Epidermal melanocyte (primary cell): ENCODE data around the gene LRRC28.

Experiments
- DNase-seq: peaks from one replicate; pipeline ENCODE4 v3.0.0; 2011; ENCODE audit warnings: low spot score; ENCODE audit not compliant: insufficient read length

LRRC28 gene

GRCh38 chr15:99305761-99306505 lies 54.7 kb downstream of the LRRC28 start:
- no peak for DNase-seq

GRCh38 chr15:99306694-99307338 lies 55.5 kb downstream of the LRRC28 start:
- no peak for DNase-seq

DNA sequence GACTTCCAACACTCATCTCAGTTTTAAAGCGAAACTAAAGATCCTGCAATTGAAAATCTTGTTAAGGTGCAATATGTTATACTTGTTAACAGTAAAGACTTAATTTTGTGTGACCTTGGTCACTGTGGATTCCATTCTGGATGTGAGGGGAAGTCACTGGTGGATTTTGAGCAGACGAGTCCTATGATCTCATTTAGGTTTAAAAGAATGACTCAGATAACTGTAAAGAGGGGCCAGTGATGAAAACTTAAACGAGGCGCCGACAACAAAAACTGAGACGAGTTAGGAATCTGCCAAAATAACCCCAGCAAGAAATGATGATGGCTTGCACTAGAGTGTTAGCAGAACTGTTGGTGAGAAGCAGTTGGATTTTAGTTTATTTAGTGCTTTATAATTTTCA lies 56.5 kb downstream of the LRRC28 start:
- no peak for DNase-seq

GRCh38 chr15:99310745-99311144 lies 59.5 kb downstream of the LRRC28 start:
- no peak for DNase-seq

DNA sequence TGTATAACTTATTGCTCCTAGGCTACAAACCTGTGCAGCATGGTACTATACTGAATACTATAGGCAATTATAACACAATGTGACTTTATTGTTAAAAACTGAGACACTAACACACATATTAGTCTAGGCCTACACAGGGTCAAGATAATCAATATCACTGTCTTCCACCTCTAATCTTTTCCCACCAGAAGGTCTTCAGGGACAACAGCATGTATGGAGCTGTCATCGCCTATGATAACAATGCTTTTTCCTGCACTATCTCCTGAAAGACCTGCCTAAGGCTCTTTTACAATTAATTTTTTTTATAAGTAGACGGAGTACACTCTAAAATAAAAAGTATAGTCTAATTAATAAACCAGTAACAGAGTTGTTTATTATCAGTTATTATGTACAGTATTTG lies 60.9 kb downstream of the LRRC28 start:
- no peak for DNase-seq

DNA sequence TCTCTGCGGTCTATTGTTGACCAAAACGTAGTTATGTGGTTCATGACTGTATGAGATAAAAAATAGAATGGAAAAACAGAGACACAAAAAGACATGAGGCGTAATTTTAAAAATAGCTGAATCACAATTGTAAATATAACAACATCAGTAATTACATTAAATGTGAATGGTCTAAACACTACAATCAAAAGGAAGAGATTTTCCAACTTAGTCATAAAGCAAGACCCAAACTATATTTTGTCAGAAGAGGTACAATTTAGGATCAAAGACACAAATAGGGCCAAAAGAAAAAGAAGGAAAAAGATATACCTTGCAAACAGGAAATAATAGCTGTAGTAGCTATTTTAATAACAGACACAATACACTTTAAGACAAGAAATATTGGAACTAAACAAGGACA lies 61.5 kb downstream of the LRRC28 start:
- DNase-seq: no peak

DNA sequence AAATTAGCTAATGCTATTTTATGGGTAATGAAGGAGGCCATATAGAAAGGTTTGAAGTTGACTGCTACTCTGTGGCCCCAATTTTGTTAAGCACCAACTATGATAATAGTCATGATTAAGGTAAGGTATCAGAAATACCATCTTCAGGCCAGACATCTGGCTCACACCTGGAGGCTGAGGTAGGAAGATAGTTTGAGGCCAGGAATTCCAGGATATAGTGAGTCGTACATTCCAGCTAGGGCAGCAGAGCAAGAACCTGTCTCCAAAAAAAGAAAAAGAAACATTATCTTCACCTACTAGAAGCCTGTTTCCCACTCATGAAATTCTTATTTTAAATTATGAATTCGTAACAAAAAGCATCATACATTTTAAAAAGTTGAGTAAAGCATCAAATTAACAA lies 64.4 kb downstream of the LRRC28 start:
- no peak for DNase-seq

- no peak for DNase-seq
Measured at GRCh38 chr15:99320374-99321215, 69.3 kb downstream of the LRRC28 start.

- DNase-seq: no peak
Measured at GRCh38 chr15:99321468-99321867, 70.2 kb downstream of the LRRC28 start.

DNA sequence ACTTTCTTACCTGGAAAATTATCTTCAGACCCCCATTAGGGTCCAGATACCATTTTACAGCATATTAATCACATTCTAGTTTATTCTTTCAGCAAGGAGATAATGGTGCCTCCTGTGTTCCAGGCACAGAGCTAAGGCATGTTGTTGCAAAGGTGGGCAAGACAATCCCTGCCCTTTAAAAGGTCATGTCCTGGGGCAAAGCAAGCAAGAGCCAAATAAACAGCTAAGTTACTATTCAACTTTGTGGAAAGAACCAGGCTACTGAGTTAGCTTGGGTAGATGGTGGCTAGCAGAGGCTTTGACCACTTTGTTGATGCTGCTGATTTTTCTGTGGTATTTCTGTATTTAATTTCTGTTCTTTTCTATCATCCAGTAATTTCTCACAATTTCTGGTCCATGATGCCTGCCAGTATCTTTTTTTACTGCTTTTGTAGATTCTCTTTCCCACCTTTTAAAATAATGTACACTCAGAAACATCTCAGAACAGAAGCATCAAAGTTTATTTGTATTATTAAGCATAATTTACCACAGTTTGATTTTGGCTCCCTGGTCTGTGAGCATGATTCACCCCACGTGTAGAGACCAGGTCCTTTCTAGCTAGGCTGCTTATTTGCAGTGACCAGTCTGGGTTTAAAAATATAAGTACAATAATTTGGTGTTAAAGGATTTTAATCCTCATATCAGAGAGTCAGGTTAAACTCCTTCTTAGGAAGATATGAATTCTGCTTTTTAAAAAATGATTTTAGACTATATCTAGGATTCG lies 71.5 kb downstream of the LRRC28 start:
- no peak for DNase-seq

GRCh38 chr15:99324082-99324620 lies 72.9 kb downstream of the LRRC28 start:
- no peak for DNase-seq

- DNase-seq: no peak
Measured at GRCh38 chr15:99324700-99325099, 73.4 kb downstream of the LRRC28 start.

GRCh38 chr15:99326235-99326634 lies 75.0 kb downstream of the LRRC28 start:
- no peak for DNase-seq

- DNase-seq: no peak
Measured at GRCh38 chr15:99328106-99329072, 77.1 kb downstream of the LRRC28 start.

DNA sequence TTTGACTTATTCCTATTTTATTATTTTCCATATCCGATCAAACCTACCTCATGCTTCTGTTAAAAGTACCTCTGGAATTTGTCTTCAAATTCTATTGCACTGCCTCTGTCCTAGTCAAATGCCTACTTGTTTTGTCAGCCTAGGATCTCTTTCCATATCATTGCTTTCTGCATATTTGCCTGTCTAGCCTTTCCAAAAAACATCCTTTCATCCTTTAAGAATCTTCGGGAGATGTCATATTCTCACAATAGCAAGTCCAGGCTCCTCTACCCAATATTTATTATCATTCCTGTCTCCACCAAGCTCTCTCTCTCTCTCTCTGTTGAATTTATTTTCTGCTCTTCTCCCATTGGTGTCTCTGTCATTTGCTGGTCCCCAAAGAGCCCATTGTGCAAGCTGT lies 80.1 kb downstream of the LRRC28 start:
- DNase-seq: no peak

- no peak for DNase-seq
Measured at GRCh38 chr15:99333413-99333812, 82.1 kb downstream of the LRRC28 start.

DNA sequence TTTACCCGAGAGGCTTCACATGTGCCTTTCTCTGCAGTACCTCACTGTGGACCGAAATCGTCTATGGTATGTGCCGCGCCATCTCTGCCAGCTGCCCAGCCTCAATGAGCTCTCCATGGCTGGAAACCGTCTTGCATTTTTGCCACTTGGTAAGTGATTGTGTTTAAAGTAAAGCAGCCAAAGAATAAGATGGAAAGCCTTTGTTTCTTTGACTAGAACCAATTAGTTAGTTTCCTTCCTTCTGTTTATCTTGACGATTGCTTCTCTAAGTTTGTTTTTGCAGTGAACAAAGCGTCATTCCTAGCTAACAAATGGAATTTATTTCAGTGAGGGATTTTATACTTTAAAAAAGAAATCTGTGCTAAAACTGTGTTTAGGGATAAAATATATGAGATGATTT lies 82.7 kb downstream of the LRRC28 start:
- DNase-seq: no peak

DNA sequence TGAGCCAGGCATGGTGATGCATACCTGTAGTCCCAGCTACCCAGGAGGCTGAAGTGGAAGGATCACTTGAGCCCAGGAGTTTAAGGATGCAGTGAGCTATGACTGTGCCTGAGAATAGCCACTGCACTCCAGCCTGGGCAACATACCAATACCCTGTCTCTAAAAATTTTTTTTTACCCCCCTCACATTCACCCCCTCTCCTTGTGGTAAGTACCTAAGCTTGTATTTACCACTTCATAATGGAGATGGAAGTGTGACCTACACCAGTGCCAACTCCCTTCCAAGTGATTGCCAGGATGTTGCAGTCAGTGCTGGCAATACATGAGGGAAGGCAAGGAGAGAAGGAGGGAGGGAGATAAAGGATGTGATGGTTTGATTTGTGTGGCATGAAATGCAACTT lies 84.2 kb downstream of the LRRC28 start:
- DNase-seq: no peak

GRCh38 chr15:99336794-99337193 lies 85.5 kb downstream of the LRRC28 start:
- no peak for DNase-seq

- no peak for DNase-seq
Measured at GRCh38 chr15:99340347-99340746, 89.1 kb downstream of the LRRC28 start.
